ENCODE results near the gene CPNE5.
A peak's percentile ranks its signal among the peaks of the same experiment; 100 is the strongest.

DNA sequence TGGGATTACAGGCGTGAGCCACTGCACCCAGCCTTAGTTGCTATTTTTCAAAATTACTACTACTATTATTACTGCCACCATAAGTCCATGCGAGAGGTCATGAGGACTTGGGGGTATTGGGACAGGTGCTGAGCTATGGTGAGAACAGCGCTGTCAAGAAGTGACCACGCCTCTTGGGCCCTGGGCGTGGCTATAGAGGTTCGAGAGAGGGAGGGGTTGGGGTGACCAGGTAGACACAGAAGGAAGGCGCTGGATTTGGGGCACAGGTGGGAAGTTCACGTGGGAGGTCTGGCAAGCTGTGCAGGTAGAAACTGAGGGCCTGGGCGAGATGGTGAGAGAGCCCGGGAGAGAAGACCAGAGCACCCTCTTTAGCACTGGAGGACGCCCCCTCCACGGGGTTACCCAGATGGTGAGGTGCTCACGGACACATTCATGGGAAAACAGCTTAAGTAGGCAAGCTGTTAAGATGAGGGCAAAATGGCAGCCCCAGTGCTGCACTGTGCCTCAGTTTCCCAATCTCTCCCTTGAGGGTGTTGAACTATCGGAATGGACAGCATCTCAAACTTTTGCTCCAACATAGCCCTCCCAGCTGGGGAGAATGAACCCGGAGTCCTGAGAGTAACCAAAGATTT, 80.6 kb downstream of the CPNE5 start:
- TF ChIP-seq, protein P1, sequence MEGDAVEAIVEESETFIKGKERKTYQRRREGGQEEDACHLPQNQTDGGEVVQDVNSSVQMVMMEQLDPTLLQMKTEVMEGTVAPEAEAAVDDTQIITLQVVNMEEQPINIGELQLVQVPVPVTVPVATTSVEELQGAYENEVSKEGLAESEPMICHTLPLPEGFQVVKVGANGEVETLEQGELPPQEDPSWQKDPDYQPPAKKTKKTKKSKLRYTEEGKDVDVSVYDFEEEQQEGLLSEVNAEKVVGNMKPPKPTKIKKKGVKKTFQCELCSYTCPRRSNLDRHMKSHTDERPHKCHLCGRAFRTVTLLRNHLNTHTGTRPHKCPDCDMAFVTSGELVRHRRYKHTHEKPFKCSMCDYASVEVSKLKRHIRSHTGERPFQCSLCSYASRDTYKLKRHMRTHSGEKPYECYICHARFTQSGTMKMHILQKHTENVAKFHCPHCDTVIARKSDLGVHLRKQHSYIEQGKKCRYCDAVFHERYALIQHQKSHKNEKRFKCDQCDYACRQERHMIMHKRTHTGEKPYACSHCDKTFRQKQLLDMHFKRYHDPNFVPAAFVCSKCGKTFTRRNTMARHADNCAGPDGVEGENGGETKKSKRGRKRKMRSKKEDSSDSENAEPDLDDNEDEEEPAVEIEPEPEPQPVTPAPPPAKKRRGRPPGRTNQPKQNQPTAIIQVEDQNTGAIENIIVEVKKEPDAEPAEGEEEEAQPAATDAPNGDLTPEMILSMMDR (IDR thresholded peaks at IDR 0.05 in 2 of 3, conservative IDR thresholded peaks at IDR 0.05 in 1 of 3; ENCODE audit: insufficient read depth in 2 of 3, low read depth in 1 of 3, low read length in 3 of 3) = 0 out of 6 replicates have a peak, but pooled peaks of 1 of the 3 experiments have one; percentile 1
- TF ChIP-seq ZFP36 (IDR thresholded peaks at IDR 0.05; ENCODE audit: low read depth, low read length, partially characterized antibody) (no peak), MAFK (IDR thresholded peaks at IDR 0.05; ENCODE audit: low read length) (no peak), RAD21 (CRISPR knock-in tag; conservative IDR thresholded peaks at IDR 0.05 in 1 of 2, IDR thresholded peaks at IDR 0.05 in 1 of 2) (no peak), HNRNPH1 (optimal IDR thresholded peaks at IDR 0.05; ENCODE audit: low read depth, low read length) (no peak), MYC (IDR thresholded peaks at IDR 0.05; ENCODE audit: low read depth, low read length) (no peak), MYC (CRISPR knock-in tag; IDR thresholded peaks at IDR 0.05; ENCODE audit: borderline replicate concordance, low read depth) (no peak), MTA1 (IDR thresholded peaks at IDR 0.05; ENCODE audit: borderline replicate concordance) (no peak), BMI1 (IDR thresholded peaks at IDR 0.05; ENCODE audit: low read length) (no peak)
- TF ChIP-seq, protein P2, sequence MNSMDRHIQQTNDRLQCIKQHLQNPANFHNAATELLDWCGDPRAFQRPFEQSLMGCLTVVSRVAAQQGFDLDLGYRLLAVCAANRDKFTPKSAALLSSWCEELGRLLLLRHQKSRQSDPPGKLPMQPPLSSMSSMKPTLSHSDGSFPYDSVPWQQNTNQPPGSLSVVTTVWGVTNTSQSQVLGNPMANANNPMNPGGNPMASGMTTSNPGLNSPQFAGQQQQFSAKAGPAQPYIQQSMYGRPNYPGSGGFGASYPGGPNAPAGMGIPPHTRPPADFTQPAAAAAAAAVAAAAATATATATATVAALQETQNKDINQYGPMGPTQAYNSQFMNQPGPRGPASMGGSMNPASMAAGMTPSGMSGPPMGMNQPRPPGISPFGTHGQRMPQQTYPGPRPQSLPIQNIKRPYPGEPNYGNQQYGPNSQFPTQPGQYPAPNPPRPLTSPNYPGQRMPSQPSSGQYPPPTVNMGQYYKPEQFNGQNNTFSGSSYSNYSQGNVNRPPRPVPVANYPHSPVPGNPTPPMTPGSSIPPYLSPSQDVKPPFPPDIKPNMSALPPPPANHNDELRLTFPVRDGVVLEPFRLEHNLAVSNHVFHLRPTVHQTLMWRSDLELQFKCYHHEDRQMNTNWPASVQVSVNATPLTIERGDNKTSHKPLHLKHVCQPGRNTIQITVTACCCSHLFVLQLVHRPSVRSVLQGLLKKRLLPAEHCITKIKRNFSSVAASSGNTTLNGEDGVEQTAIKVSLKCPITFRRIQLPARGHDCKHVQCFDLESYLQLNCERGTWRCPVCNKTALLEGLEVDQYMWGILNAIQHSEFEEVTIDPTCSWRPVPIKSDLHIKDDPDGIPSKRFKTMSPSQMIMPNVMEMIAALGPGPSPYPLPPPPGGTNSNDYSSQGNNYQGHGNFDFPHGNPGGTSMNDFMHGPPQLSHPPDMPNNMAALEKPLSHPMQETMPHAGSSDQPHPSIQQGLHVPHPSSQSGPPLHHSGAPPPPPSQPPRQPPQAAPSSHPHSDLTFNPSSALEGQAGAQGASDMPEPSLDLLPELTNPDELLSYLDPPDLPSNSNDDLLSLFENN (IDR thresholded peaks at IDR 0.05; ENCODE audit: low read depth in 2 of 2, low read length in 2 of 2) = no peak
